HG03280 (cell line): Measurements from ENCODE around the gene DAGLA.
A peak's percentile ranks its signal among the peaks of the same experiment; 100 is the strongest.

Experiments
- ATAC-seq: cut with Tn5 transposase; IDR thresholded peaks from one replicate; pipeline ENCODE4 v1.9.1; 2021; ENCODE audit warnings: mild to moderate bottlenecking, moderate library complexity; ENCODE audit not compliant: unreplicated experiment

The DAGLA gene

GRCh38 chr11:61743486-61744095 is 63.4 kb downstream of the DAGLA start:
- no peak for ATAC-seq

DNA sequence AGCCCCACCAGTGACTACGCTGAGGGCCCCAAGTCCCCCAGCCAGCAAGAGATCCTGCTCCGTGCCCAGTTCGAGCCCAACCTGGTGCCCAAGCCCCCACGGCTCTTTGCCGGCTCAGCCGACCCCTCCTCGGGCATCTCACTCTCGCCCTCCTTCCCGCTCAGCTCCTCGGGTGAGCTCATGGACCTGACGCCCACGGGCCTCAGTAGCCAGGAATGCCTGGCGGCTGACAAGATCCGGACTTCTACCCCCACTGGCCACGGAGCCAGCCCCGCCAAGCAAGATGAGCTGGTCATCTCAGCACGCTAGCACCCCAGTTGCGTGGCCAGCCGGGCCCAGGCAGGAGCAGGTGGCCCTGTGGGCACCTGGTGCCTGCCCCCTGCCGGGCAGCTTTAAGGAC is 64.0 kb downstream of the DAGLA start:
- ATAC-seq = no peak

- ATAC-seq = no peak
These were observed 64.5 kb downstream of the DAGLA start for GRCh38 chr11:61744609-61745156.

DNA sequence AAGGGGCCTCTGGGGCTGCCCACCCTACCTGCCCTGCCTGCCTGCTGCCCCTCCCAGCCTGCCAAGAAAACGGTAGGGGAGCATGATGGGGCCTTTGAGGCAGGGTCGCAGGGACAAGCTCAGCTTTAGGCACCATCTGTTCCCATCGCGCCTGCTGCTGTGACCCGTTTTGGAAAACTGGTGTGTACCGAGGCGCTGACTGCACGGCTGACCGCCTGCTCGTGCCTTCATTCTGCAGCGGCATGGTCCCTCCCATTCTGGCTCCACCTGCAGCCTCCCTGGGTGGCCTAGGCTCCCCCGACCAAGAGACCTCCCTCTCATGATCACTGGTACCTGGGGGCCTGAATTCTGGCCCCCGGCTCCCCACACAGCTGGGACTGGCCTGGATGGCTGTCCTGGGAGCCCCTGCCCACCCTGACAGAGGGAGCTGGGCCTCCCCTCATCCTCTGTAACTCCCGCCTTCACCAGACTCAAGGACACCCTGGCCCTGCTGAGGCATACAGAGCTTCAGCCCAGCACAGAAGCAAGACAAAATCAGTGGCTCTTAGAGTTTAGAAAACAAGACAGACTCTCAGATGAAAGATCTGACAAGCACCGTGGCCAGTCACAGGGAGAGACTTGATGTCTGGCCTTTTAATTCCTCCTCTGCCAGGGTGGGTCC is 65.7 kb downstream of the DAGLA start:
- ATAC-seq = no peak

DNA sequence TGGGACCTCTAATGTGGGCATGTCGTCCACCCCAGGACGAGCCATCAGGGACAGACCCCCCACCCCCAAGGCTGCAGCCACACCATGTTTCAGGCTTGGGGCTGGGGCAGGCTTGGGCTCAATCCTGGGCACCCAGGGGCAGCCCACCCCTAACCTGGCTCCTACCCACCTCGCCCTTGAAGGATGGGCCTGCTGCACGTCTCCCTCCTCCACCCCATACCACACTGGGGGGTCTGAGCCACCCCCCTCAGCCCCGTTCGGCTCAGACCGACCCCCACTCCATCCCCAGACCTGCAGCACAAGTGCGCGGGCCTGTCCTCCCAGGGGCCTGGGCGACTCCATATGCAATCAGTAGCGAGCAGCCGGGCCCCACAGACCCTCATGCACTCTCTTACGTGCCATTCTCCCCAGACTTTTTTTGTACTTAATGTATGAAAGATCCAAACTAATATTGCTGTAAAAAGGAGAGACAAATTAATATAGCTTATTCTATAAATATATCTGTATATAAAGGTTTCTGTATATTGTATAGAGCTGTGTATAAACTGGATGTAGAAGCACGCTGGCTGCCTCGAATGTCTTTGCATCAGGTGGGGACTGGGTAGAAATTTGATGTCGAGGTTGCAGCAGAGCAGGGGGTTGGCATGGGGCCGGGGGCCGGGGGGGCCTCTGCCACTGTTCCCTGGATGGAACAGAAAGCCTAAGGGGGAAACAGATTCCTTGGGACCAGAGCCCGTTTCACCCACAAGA is 66.4 kb downstream of the DAGLA start:
- ATAC-seq = no peak

GRCh38 chr11:61747192-61747966 is 67.2 kb downstream of the DAGLA start:
- ATAC-seq = peak; percentile 50

DNA sequence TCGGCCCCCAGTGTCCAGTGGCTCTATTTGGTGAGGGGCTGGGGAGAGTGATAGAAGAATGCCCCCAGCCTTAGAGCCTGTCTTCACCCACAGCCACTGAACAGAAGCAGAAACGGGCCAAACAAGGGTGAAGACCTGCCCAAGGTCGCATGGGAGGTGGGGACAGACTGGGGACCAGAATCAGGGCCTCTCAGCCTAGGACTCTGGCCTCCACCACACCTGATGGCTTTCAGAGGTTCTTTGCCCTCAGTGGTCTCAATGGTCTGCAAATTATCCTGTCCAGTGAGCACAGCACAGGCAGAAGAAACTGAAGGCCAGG is 67.7 kb downstream of the DAGLA start:
- no peak for ATAC-seq

DNA sequence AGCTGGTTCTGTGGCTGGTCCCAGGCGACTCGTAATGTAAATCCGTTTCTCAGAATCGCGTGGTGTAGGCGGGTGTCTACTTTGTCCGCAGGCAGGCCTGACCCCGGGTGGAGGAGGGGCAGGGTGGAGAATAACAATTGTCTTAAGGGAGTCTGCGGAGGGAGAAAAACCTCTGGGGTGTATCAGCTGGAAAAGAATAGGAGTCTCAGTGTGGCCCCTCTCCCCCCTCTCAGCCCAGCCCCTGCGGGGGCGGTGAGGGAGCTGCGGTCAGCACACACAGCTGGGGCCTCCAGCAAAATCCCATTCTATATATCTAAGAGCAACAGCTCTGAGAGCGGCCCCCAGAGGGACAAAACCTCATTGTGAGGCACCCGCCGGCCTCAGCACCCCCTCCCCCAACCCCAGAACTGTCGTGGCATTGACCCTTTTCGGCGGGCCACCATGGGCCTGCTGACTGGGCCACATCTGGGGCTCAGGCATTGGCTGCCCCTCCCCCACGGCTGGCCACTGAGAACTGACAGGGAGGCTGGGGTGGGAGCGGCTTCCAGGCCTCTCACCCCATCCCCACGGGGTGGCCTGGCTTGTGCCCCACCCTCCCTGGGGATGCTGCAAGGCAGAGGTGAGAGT is 69.5 kb downstream of the DAGLA start:
- ATAC-seq = no peak

DNA sequence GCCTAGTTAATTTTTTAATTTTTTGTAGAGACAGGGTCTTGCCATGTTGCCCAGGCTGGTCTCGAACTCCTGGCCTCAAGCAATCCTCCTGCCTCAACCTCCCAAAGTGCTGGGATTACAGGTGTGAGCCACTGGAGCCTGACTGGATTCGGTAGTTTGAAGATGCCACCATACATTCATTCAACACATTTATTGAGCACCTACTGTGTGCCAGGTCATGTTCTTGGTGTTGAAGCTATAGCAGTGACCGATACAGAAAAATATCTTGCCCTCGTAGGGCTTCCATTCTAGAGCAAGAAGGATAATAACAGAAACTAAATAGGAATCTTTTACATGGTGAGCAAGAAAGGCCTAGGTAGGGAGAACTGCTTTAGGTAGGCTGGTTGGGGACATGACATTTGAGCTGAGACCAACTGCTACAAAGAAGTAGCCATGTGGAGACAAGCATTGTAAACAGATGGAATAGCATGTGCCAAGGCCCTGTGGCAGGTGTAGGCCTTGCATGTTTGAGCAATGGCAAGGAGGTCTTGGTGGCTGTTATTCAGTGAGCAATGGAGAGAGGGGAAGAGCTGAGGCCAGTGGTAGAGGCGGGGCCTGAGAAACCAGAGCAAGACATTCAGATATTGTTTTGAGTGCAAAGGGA is 70.6 kb downstream of the DAGLA start:
- ATAC-seq = no peak

- ATAC-seq = no peak
These were observed 71.2 kb downstream of the DAGLA start for GRCh38 chr11:61751384-61751783.

- ATAC-seq = no peak
These were observed 72.1 kb downstream of the DAGLA start, which contains the start of gene MYRF for GRCh38 chr11:61752117-61752924. Gene MYRF (plus strand): TSS chr11:61752636. CDS start chr11:61752745, 109 bp downstream.

GRCh38 chr11:61752925-61753521 is 72.8 kb downstream of the DAGLA start:
- ATAC-seq = no peak

DNA sequence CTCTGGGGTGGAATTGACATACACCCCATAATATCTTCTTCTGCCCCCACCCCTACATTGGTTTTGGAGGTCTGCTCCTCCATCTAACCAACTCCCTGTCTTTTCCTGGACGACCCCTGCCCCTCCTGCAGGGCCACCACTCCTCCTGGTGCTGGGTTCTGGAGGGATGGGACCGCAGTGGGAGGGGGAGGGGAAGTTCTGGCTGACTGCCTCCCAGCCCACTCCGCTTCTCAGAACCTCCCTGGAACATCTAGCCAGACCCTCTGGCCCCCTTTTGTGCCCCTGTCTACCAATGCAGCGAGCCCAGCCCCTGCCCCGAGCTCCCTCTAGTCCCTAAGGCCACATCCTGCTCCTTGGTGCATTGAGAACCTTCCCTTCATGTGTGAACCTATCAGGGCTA is 73.5 kb downstream of the DAGLA start:
- ATAC-seq = no peak

DNA sequence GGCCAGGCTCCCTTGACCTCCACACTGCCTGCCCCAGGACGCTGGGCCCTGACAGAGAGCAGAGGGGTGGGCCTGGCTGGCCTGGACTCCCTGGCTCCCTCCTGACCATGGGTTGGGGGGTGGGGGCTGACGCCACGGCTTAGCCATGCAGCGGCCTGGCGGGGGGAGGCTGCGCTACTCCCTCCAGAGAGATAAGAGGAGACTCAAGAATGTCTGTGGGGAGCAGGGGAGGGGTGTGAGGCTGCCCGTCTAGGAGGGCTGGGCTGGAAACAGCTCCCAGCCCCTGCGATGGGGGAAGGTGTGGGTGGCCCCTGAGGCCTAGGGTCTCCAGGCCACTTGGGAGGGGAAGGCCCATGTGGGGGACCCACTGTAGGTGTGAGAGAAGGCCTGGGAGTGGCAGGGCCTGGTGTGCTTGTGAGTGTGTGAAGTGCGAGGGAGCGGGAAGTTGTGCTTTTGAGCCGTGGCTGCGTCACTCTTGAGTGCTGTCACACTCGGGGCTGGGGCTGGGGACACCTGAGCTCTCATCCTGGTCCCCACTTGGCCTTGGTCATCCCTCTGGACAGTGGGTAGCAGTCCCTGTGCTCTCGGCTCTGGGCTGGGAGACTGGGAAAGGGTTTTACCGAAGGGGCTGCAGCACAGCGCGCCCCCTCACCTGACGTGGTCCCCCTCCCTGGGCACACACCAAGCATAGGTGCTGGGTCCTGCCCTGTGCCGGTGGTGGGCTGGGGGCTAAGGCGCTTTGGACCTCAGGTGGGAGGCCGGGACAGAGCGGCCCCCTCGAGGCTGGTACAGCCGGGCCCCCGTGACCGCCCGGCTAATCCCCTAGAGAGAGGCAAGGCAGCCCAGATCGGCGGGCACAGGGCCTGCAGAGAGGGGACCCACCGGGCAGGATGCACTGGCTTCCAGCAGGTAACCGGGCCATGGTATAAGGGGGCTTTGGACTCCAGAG is 74.6 kb downstream of the DAGLA start:
- no peak for ATAC-seq

- no peak for ATAC-seq
These were observed 75.9 kb downstream of the DAGLA start for GRCh38 chr11:61756147-61756451.

DNA sequence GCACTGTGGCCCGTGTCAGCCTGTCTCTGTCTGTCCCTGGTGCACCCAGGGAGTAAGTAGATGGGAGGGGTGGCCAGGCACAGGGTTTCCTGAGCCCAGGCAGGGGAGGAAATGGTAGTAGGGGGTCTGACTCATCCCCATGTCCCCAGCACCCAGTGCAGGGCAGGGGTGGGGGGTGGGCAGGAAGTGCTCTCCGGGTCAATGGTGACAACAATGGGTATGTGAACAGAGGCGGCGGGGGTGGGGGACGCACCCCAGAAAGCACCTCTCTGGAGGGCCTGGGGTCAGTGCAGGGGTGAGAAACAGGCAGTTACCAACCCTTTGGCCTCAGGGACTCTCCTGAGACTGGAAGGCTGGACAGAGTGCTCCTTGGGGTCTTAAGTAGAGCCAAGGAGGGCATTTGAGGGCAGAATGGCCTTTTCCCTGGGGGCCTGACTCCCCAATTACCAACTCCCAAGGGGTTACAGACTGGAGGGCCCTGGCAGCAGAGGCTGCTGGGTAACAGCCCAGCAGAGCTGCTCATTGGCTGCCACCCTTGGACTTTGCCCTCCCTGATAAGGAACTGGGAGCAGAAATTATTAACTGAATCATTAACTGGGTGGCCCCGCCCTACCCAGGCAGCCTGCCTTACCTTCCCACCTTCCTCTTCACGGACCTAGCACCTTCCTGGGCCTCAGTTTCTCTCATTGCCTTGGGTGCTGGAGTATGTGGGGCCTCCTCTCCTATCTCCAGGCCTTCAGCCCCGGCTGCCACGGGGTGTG is 76.4 kb downstream of the DAGLA start:
- no peak for ATAC-seq

DNA sequence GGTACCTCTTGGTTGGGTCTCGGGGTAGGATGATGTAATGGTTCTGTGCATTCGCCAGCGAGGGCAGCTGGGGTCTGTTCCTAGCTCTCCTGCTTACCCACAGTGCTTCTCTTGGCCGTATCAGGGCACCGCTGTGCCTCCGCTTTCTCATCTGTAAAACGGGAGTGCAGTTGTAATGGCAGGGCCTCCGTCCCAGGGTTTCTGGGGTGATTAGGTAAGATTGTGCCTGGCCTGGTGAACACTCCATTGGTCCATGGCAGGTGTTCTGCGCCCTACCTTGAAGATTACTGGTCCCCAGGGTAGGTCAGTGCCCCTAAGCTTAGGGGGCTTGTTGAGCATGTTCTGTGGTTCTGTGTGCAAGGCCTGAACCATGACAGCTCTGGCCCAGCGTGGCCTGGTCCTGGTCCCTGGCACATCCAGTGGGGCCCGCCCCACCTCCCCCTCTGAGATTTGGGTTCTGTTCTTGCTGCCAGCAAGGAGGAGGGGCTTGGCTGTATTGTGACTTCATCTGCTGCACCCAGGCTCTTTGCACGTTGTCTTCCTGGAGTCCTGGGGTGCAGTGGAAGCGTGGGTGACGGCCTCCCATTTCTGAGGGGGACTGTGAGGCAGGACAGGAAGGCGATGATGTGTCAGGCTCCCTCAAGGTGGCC is 77.1 kb downstream of the DAGLA start:
- ATAC-seq = no peak
